H9 (cell line): Measurements from ENCODE around the gene GATA3. TPM values are rescaled to one million over a fixed set of nuclear protein-coding genes. Genes with fewer than 3 reads are reported as not detected.

Experiments
- DNase-seq: peaks from one replicate; pipeline ENCODE4 v3.0.0-alpha.2; 2017
- H2AFZ ChIP-seq: one replicate; pipeline ENCODE4 v1.6.1; 2013; ENCODE audit warnings: mild to moderate bottlenecking, low read length, control low read depth, moderate library complexity
- H2AK5ac ChIP-seq: 2 replicates; pipeline ENCODE4 v1.6.1; 2013; ENCODE audit warnings: low read length, control low read depth, mixed read lengths; ENCODE audit not compliant: insufficient read length
- H2BK120ac ChIP-seq: one replicate; pipeline ENCODE4 v1.6.1; 2013; ENCODE audit warnings: low read depth, mild to moderate bottlenecking, low read length, control low read depth, inconsistent platforms; ENCODE audit not compliant: poor library complexity, severe bottlenecking
- H2BK12ac ChIP-seq: 2 replicates; pipeline ENCODE4 v1.6.1; 2013; ENCODE audit warnings: low read length, control low read depth, mixed read lengths, low read depth; ENCODE audit not compliant: insufficient read length
- H2BK15ac ChIP-seq: 2 replicates; pipeline ENCODE4 v1.6.1; 2013; ENCODE audit warnings: low read depth, low read length, control low read depth
- H2BK20ac ChIP-seq: one replicate; pipeline ENCODE4 v1.6.1; 2013; ENCODE audit warnings: low read depth, mild to moderate bottlenecking, low read length, control low read depth, inconsistent platforms; ENCODE audit not compliant: poor library complexity, severe bottlenecking
- H2BK5ac ChIP-seq: 2 replicates; pipeline ENCODE4 v1.6.1; 2013; ENCODE audit warnings: low read length, control low read depth, mixed read lengths; ENCODE audit not compliant: insufficient read length
- H3K14ac ChIP-seq: 2 replicates; pipeline ENCODE4 v1.6.1; 2013; ENCODE audit warnings: low read length, control low read depth; ENCODE audit not compliant: insufficient read depth
- H3K18ac ChIP-seq: 2 replicates; pipeline ENCODE4 v1.6.1; 2013; ENCODE audit warnings: low read depth, mild to moderate bottlenecking, mixed read lengths, low read length, control low read depth; ENCODE audit not compliant: insufficient read length
- H3K23ac ChIP-seq: 2 replicates; pipeline ENCODE4 v1.6.1; 2013; ENCODE audit warnings: low read length, control low read depth, mixed read lengths, low read depth; ENCODE audit not compliant: insufficient read length
- H3K23me2 ChIP-seq: 2 replicates; pipeline ENCODE4 v1.6.1; 2013; ENCODE audit warnings: low read depth, mild to moderate bottlenecking, mixed read lengths, low read length, control low read depth; ENCODE audit not compliant: insufficient read length, poor library complexity, severe bottlenecking
- H3K27ac ChIP-seq: 2 replicates; pipeline ENCODE4 v1.5.1; 2013; ENCODE audit warnings: low read length, control low read depth, mixed read lengths, low read depth; ENCODE audit not compliant: insufficient read length
- H3K27me3 ChIP-seq: 2 replicates; pipeline ENCODE4 v1.6.1; 2013; ENCODE audit warnings: low read length, control low read depth, inconsistent platforms; ENCODE audit not compliant: insufficient read depth
- H3K4ac ChIP-seq: 2 replicates; pipeline ENCODE4 v1.6.1; 2013; ENCODE audit warnings: low read depth, mild to moderate bottlenecking, control low read depth, inconsistent platforms, low read length, moderate library complexity
- H3K4me1 ChIP-seq: 2 replicates; pipeline ENCODE4 v1.6.1; 2013; ENCODE audit warnings: low read length, control low read depth, inconsistent platforms; ENCODE audit not compliant: insufficient read depth
- H3K4me2 ChIP-seq: 2 replicates; pipeline ENCODE4 v1.6.1; 2013; ENCODE audit warnings: low read length, control low read depth, mixed read lengths; ENCODE audit not compliant: insufficient read length, insufficient read depth
- H3K56ac ChIP-seq: 2 replicates; pipeline ENCODE4 v1.6.1; 2013; ENCODE audit warnings: low read depth, mild to moderate bottlenecking, mixed read lengths, low read length, control low read depth; ENCODE audit not compliant: insufficient read length
- H3K79me1 ChIP-seq: 2 replicates; pipeline ENCODE4 v1.6.1; 2013; ENCODE audit warnings: low read depth, mild to moderate bottlenecking, moderate library complexity, low read length, control low read depth, inconsistent platforms; ENCODE audit not compliant: insufficient read depth, poor library complexity, severe bottlenecking
- H3K79me2 ChIP-seq: 2 replicates; pipeline ENCODE4 v1.6.1; 2013; ENCODE audit warnings: low read length, control low read depth, inconsistent platforms; ENCODE audit not compliant: insufficient read depth
- H3K9ac ChIP-seq: 2 replicates; pipeline ENCODE4 v1.6.1; 2013; ENCODE audit warnings: low read length, control low read depth, mixed read lengths; ENCODE audit not compliant: insufficient read length; ENCODE audit errors: extremely low read depth
- H3K9me3 ChIP-seq: one replicate; pipeline ENCODE4 v1.6.1; 2013; ENCODE audit warnings: low read depth, low read length, inconsistent platforms; ENCODE audit not compliant: control insufficient read depth
- H3T11ph ChIP-seq: one replicate; pipeline ENCODE4 v1.6.1; 2013; ENCODE audit warnings: mild to moderate bottlenecking, low read length, control low read depth, inconsistent platforms
- H4K20me1 ChIP-seq: one replicate; pipeline ENCODE4 v1.6.1; 2013; ENCODE audit not compliant: control insufficient read depth, insufficient read length, insufficient read depth
- H4K5ac ChIP-seq: 2 replicates; pipeline ENCODE4 v1.6.1; 2013; ENCODE audit warnings: low read depth, mild to moderate bottlenecking, mixed read lengths, low read length, control low read depth; ENCODE audit not compliant: insufficient read length
- H4K8ac ChIP-seq: replicated peaks from 2 replicates; pipeline ENCODE4 v1.6.1; 2013; ENCODE audit warnings: low read length, control low read depth, mixed read lengths, low read depth; ENCODE audit not compliant: insufficient read length
- H4K91ac ChIP-seq: 2 replicates; pipeline ENCODE4 v1.6.1; 2013; ENCODE audit warnings: low read depth, mild to moderate bottlenecking, moderate library complexity, mixed read lengths, low read length, control low read depth; ENCODE audit not compliant: insufficient read length
- H3K27ac Mint-ChIP-seq, 3 experiments: 2 replicates in 2 of 3; 3 replicates in 1 of 3; pipeline ENCODE4 v1.8.0; 2020 to 2021; ENCODE audit warnings: mixed read lengths in 3 of 3, mild to moderate bottlenecking in 1 of 3, moderate library complexity in 1 of 3
- H3K27me3 Mint-ChIP-seq: 2 replicates; pipeline ENCODE4 v1.8.0; 2021; ENCODE audit warnings: low read depth, mild to moderate bottlenecking, moderate library complexity, mixed read lengths
- H3K36me3 Mint-ChIP-seq, 3 experiments: 2 replicates in 2 of 3; 3 replicates in 1 of 3; pipeline ENCODE4 v1.8.0; 2020 to 2021; ENCODE audit warnings: low read depth in 3 of 3, mixed read lengths in 3 of 3; ENCODE audit not compliant: insufficient read depth in 1 of 3
- H3K4me1 Mint-ChIP-seq, 2 experiments: 2 replicates each; pipeline ENCODE4 v1.8.0; 2020; ENCODE audit warnings: mixed read lengths in 2 of 2
- H3K4me3 Mint-ChIP-seq, 2 experiments: 2 replicates in 1 of 2; 3 replicates in 1 of 2; pipeline ENCODE4 v1.8.0; 2020 to 2021; ENCODE audit warnings: mild to moderate bottlenecking in 2 of 2, mixed read lengths in 2 of 2, moderate library complexity in 1 of 2
- H3K9me3 Mint-ChIP-seq, 2 experiments: 2 replicates in 1 of 2; 3 replicates in 1 of 2; pipeline ENCODE4 v1.8.0; 2020; ENCODE audit warnings: mild to moderate bottlenecking in 2 of 2, mixed read lengths in 2 of 2, moderate library complexity in 1 of 2
- WGBS: extraction: QIAGEN DNeasy Blood & Tissue Kit; methylation state at CpG from one replicate; pipeline ENCODE4 v1.1.7; 2013; ENCODE audit warnings: missing lambda C conversion rate, low lambda C conversion rate, mixed read lengths; ENCODE audit not compliant: insufficient read length; ENCODE audit errors: extremely low coverage; 5-methylcytosine and 5-hydroxymethylcytosine counted together
- total RNA-seq: library from RNA; stranded (reverse); gene quantifications from 2 replicates; pipeline ENCODE4 v1.2.1, GENCODE V29; 2021
- TF ChIP-seq, protein P1 (sequence below): fragments of 200-600 bp; sonication (generic); conservative IDR thresholded peaks from 3 replicates; pipeline ENCODE4 v1.8.0; 2021; ENCODE audit warnings: antibody characterized with exemption, mild to moderate bottlenecking

The GATA3 gene
- total RNA-seq, 1 experiment from 2014 or later: 0.31 TPM

DNA sequence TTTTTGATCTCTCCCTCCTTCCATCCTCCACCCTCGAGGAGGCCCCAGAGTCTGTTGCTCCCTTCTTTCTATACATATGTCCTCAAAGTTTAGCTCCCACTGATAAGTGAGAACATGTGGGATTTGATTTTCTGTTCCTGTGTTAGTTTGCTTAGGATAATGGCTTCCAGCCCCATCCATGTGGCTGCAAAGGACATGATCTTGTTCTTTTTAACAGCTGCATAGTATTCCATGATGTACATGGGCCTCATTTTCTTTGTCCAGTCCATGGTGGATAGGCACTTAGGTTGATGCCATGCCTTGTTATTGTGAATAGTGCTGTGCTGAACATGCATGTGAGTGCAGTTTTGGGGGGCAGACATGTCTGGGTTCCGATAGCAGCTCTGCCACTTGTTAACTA lies 51.4 kb downstream of the GATA3 start:
- Histone ChIP-seq H3K14ac (no peak overlapping the region), H3K56ac (no peak overlapping the region), H3K9ac (no peak overlapping the region), H2BK12ac (no peak overlapping the region), H3K9me3 (no peaks in the 10 kb centered on the region), H3T11ph (no peak overlapping the region), H3K27ac (no peak overlapping the region), H3K23me2 (no peaks in the 10 kb centered on the region), H3K4ac (no peak overlapping the region), H3K27me3 (no peaks in the 10 kb centered on the region), H3K79me1 (no peaks in the 10 kb centered on the region), H2AFZ (no peak overlapping the region), H4K91ac (no peak overlapping the region), H3K79me2 (no peaks in the 10 kb centered on the region), H2BK120ac (no peak overlapping the region), H3K4me2 (no peak overlapping the region), H2AK5ac (no peak overlapping the region), H4K8ac (no peak overlapping the region), H3K18ac (no peak overlapping the region), H4K5ac (no peak overlapping the region), H3K23ac (no peak overlapping the region), H2BK5ac (no peak overlapping the region), H2BK15ac (no peak overlapping the region), H2BK20ac (no peak overlapping the region), H4K20me1 (no peaks in the 10 kb centered on the region), H3K4me1 (no peaks in the 10 kb centered on the region)
- Mint-ChIP-seq H3K9me3 (peaks cover 0 to 4% of the 10 kb centered on the region in 2 experiments; a peak in 1 of 5 replicates), H3K27me3 (peaks cover 31% of the 10 kb centered on the region), H3K4me1 (peaks cover 11 to 14% of the 10 kb centered on the region in 2 experiments), H3K4me3 (no peak overlapping the region), H3K27ac (no peak overlapping the region), H3K36me3 (no peaks in the 10 kb centered on the region)
- TF ChIP-seq, protein P1, sequence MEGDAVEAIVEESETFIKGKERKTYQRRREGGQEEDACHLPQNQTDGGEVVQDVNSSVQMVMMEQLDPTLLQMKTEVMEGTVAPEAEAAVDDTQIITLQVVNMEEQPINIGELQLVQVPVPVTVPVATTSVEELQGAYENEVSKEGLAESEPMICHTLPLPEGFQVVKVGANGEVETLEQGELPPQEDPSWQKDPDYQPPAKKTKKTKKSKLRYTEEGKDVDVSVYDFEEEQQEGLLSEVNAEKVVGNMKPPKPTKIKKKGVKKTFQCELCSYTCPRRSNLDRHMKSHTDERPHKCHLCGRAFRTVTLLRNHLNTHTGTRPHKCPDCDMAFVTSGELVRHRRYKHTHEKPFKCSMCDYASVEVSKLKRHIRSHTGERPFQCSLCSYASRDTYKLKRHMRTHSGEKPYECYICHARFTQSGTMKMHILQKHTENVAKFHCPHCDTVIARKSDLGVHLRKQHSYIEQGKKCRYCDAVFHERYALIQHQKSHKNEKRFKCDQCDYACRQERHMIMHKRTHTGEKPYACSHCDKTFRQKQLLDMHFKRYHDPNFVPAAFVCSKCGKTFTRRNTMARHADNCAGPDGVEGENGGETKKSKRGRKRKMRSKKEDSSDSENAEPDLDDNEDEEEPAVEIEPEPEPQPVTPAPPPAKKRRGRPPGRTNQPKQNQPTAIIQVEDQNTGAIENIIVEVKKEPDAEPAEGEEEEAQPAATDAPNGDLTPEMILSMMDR: no peak
- no CpG with 5 or more reads among the region's 2 CpGs for WGBS
- no peak for DNase-seq
